Ovary (tissue), 3 donors: ENCODE measurements around the gene ZIK1.

ENCODE experiments used
- CTCF ChIP-seq, 3 donors: fragments of 450-650 bp in 2 of 3; fragments of 200-600 bp in 1 of 3; IDR thresholded peaks; one replicate each; pipeline versions ENCODE4 v1.5.1 to v1.8.0; 2016 to 2022; ENCODE audit warnings: antibody characterized with exemption in 3 of 3, mild to moderate bottlenecking in 1 of 3
- POLR2A ChIP-seq: fragments of 450-650 bp; IDR thresholded peaks from one replicate; pipeline ENCODE4 v1.6.1; 2017; ENCODE audit warnings: antibody characterized with exemption, mild to moderate bottlenecking, moderate library complexity
- donor health status: DM: no; HTN: no; CAD: no.

GRCh38 chr19:57606931-57607330, 23.0 kb downstream of the ZIK1 start:
- TF ChIP-seq CTCF (IDR thresholded peaks at IDR 0.05), result no peak
- TF ChIP-seq POLR2A, result no peak
